Measurements from ENCODE around the gene MXD3. TPM values are rescaled to one million over a fixed set of nuclear protein-coding genes. Genes with fewer than 3 reads are reported as not detected.

Gene MXD3
- polyA plus RNA-seq, 3 donors: 21.5 to 61.9 (median 25.5) TPM

DNA sequence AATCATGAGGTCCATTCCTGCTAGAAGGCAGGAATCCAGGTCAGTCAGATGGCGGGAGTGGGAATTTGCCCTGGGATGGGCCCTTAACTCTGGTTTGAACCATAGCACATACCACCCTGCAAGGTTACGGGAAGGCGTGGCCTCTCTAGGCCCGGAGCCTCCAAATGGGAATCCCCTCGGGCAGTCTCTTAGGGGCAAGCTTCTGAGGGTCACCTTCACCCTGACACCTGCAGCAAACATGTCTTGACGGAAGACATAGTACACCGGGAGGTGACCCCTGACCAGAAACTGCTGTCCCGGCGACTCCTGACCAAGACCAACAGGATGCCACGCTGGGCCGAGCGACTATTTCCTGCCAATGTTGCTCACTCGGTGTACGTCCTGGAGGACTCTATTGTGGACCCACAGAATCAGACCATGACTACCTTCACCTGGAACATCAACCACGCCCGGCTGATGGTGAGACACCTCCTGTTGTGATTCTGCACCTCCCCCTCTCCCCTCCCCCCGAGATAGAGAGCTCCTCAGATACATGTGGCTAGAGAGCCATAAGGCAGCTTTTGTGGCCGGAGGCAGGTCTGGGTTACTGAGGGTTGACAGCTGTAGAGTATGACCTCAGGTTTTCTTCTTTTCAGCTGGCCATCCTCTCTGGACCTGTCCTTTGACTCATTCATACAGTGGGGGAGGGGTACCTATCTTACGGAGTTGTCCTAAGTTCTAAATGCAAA is 7.1 kb downstream of the MXD3 start:
- H3K4me1 ChIP-seq (ENCODE audit: control insufficient read depth in 1 of 2, insufficient read depth in 2 of 2, low read length in 2 of 2): peaks cover 83 to 94% of the 10 kb centered on the region in 2 donors
- H3K9me3 Mint-ChIP-seq: peaks cover 0 to 3% (median 0%) of the 10 kb centered on the region in 7 donors
- H3K4me3 ChIP-seq (replicated peaks in 1 of 3; ENCODE audit: low read depth in 2 of 3, low read length in 3 of 3): peak overlapping the region; percentile 91 to 97 (median 96)
- peaks cover 0 to 2% (median 0%) of the 10 kb centered on the region in 3 donors for H3K27me3 Mint-ChIP-seq (ENCODE audit: low read depth in 3 of 3)
- H4K20me1 ChIP-seq (ENCODE audit: insufficient read depth, low read length): peaks cover 48% of the 10 kb centered on the region
- H3K4me3 Mint-ChIP-seq: peak overlapping the region; percentile 93 to 96
- H3K79me2 ChIP-seq (ENCODE audit: insufficient read depth, low read length): peaks cover 83% of the 10 kb centered on the region
- H3K4me1 Mint-ChIP-seq: peaks cover 81% of the 10 kb centered on the region
- H3K36me3 ChIP-seq (replicated peaks in 1 of 2; ENCODE audit: control insufficient read depth in 1 of 2, insufficient read depth in 2 of 2, low read length in 2 of 2): peaks cover 36 to 38% of the 10 kb centered on the region in 2 donors
- 32% methylated on average over 5 of the region's 19 CpGs for WGBS (ENCODE audit: insufficient coverage)
- H3K36me3 Mint-ChIP-seq: peaks cover 41 to 60% of the 10 kb centered on the region in 2 donors
- no peak overlapping the region for H2AFZ ChIP-seq (ENCODE audit: insufficient read depth, low read depth, low read length, poor library complexity, severe bottlenecking)
- TF ChIP-seq, protein P1, sequence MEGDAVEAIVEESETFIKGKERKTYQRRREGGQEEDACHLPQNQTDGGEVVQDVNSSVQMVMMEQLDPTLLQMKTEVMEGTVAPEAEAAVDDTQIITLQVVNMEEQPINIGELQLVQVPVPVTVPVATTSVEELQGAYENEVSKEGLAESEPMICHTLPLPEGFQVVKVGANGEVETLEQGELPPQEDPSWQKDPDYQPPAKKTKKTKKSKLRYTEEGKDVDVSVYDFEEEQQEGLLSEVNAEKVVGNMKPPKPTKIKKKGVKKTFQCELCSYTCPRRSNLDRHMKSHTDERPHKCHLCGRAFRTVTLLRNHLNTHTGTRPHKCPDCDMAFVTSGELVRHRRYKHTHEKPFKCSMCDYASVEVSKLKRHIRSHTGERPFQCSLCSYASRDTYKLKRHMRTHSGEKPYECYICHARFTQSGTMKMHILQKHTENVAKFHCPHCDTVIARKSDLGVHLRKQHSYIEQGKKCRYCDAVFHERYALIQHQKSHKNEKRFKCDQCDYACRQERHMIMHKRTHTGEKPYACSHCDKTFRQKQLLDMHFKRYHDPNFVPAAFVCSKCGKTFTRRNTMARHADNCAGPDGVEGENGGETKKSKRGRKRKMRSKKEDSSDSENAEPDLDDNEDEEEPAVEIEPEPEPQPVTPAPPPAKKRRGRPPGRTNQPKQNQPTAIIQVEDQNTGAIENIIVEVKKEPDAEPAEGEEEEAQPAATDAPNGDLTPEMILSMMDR (IDR thresholded peaks at IDR 0.05): no peak
- intact Hi-C loops (cut with micrococcal nuclease): loop anchor here (5.0 to 10.0 kb wide), 6 partner anchors 48 to 848 kb away; partner anchors contain the start of genes LMAN2 (in 1 of the 2), NHP2 (in 1 of the 2), RNF44 (in 1 of the 2) and TMED9 (in 1 of the 2)
- no peak for DNase-seq
- H3K27ac ChIP-seq (ENCODE audit: low read depth in 1 of 2, low read length in 2 of 2): peak overlapping the region; percentile 79 to 95
- peak overlapping the region; percentile 91 to 99 (median 96) for H3K27ac Mint-ChIP-seq
- H3K9ac ChIP-seq (ENCODE audit: insufficient read depth, low read length, poor library complexity, severe bottlenecking): peak overlapping the region; percentile 80
- peak overlapping the region; percentile 88 for H3K4me2 ChIP-seq (replicated peaks; ENCODE audit: extremely low read depth, low read length, poor library complexity, severe bottlenecking)
- no peaks in the 10 kb centered on the region for H3K9me3 ChIP-seq (replicated peaks in 1 of 2; ENCODE audit: control insufficient read depth in 1 of 2, insufficient read depth in 1 of 2, low read length in 2 of 2)
- H3K27me3 ChIP-seq (ENCODE audit: control insufficient read depth in 2 of 2, insufficient read depth in 2 of 2, low read length in 2 of 2): no peaks in the 10 kb centered on the region

DNA sequence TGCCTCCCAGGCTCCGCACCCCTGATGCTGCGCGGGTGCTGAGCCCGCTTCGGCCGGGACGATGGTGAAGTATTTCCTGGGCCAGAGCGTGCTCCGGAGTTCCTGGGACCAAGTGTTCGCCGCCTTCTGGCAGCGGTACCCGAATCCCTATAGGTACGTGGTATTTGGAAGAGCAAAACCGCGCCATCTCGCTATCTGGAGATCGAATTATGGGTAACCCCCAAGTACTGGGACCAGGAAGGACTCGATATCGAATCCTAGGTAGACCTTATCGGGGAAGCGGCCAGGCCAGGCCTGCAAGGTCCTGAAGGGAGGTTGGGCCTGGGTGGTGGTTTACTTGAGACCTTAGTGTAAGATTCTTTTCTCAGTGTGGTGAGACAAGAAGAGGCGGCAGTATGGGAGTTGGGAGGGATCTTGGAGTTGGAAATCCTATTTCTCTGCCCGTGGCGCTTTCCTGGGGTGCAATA is 7.7 kb downstream of the MXD3 start:
- TF ChIP-seq, protein P1 (IDR thresholded peaks at IDR 0.05): no peak
- WGBS (ENCODE audit: insufficient coverage): 1% methylated on average over 23 of the region's 25 CpGs
- Histone ChIP-seq H3K4me2 (replicated peaks; ENCODE audit: extremely low read depth, low read length, poor library complexity, severe bottlenecking) (peak overlapping the region; percentile 88), H3K36me3 (replicated peaks in 1 of 2; ENCODE audit: control insufficient read depth in 1 of 2, insufficient read depth in 2 of 2, low read length in 2 of 2) (peaks cover 36 to 42% of the 10 kb centered on the region in 2 donors), H2AFZ (ENCODE audit: insufficient read depth, low read depth, low read length, poor library complexity, severe bottlenecking) (peak overlapping the region; percentile 84), H3K27me3 (ENCODE audit: control insufficient read depth in 2 of 2, insufficient read depth in 2 of 2, low read length in 2 of 2) (no peaks in the 10 kb centered on the region), H3K79me2 (ENCODE audit: insufficient read depth, low read length) (peaks cover 77% of the 10 kb centered on the region), H3K4me3 (replicated peaks in 1 of 3; ENCODE audit: low read depth in 2 of 3, low read length in 3 of 3) (peak overlapping the region; percentile 91 to 97 (median 96)), H3K4me1 (ENCODE audit: control insufficient read depth in 1 of 2, insufficient read depth in 2 of 2, low read length in 2 of 2) (peaks cover 83 to 94% of the 10 kb centered on the region in 2 donors), H3K9ac (ENCODE audit: insufficient read depth, low read length, poor library complexity, severe bottlenecking) (peak overlapping the region; percentile 80), H3K9me3 (replicated peaks in 1 of 2; ENCODE audit: control insufficient read depth in 1 of 2, insufficient read depth in 1 of 2, low read length in 2 of 2) (no peaks in the 10 kb centered on the region), H4K20me1 (ENCODE audit: insufficient read depth, low read length) (peaks cover 48% of the 10 kb centered on the region), H3K27ac (ENCODE audit: low read depth in 1 of 2, low read length in 2 of 2) (peak overlapping the region; percentile 79 to 95)
- Mint-ChIP-seq H3K9me3 (peaks cover 0 to 3% (median 0%) of the 10 kb centered on the region in 7 donors), H3K36me3 (peaks cover 43 to 61% of the 10 kb centered on the region in 2 donors), H3K27ac (peak overlapping the region; percentile 91 to 99 (median 96)), H3K4me1 (peaks cover 81% of the 10 kb centered on the region), H3K4me3 (peak overlapping the region; percentile 93 to 96), H3K27me3 (ENCODE audit: low read depth in 3 of 3) (peaks cover 0 to 2% (median 0%) of the 10 kb centered on the region in 3 donors)
- intact Hi-C loops (cut with micrococcal nuclease): loop anchor here (5.0 to 10.0 kb wide), 4 partner anchors 167 to 848 kb away; partner anchors contain the start of genes NHP2 (in 1 of the 2), RNF44 (in 1 of the 2) and TMED9 (in 1 of the 2)
- DNase-seq: no peak

Data from CD14-positive monocyte (primary cell).